ENCODE data around the gene CFAP54. TPM values are rescaled to one million over a fixed set of nuclear protein-coding genes. Genes with fewer than 3 reads are reported as not detected.

CFAP54 gene
- polyA plus RNA-seq, 3 donors, result not detected

DNA sequence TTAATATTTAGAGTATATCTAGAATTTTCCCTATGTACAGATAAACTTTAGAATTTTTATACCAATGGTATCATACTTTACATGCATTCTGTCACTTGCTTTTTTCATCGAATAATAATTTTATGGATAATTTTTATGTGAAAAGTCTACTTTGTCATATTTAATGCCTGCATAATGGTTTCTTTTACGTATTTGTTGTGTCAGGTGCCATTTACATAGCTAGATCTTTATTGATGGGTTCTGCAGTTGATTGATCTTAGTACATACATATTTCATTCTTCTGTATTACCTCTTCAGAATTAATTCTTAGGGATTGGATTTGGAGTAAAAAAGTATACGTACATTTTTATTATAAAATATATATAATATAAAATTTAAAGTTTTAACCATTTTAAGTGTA, 340.0 kb downstream of the CFAP54 start:
- TF ChIP-seq, protein P1, sequence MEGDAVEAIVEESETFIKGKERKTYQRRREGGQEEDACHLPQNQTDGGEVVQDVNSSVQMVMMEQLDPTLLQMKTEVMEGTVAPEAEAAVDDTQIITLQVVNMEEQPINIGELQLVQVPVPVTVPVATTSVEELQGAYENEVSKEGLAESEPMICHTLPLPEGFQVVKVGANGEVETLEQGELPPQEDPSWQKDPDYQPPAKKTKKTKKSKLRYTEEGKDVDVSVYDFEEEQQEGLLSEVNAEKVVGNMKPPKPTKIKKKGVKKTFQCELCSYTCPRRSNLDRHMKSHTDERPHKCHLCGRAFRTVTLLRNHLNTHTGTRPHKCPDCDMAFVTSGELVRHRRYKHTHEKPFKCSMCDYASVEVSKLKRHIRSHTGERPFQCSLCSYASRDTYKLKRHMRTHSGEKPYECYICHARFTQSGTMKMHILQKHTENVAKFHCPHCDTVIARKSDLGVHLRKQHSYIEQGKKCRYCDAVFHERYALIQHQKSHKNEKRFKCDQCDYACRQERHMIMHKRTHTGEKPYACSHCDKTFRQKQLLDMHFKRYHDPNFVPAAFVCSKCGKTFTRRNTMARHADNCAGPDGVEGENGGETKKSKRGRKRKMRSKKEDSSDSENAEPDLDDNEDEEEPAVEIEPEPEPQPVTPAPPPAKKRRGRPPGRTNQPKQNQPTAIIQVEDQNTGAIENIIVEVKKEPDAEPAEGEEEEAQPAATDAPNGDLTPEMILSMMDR (IDR thresholded peaks at IDR 0.05), result no peak
- no peak overlapping the region for H3K27ac ChIP-seq (ENCODE audit: low read depth in 1 of 2, low read length in 2 of 2)
- no peaks in the 10 kb centered on the region for H4K20me1 ChIP-seq (ENCODE audit: insufficient read depth, low read length)
- no peaks in the 10 kb centered on the region for H3K4me1 ChIP-seq (ENCODE audit: control insufficient read depth in 1 of 2, insufficient read depth in 2 of 2, low read length in 2 of 2)
- Mint-ChIP-seq H3K27ac (no peak overlapping the region), H3K27me3 (ENCODE audit: low read depth in 3 of 3) (peaks cover 0 to 2% (median 0%) of the 10 kb centered on the region in 3 donors), H3K4me1 (no peaks in the 10 kb centered on the region), H3K4me3 (no peak overlapping the region), H3K9me3 (peaks cover 0 to 3% (median 0%) of the 10 kb centered on the region in 7 donors), H3K36me3 (no peaks in the 10 kb centered on the region)
- H3K4me2 ChIP-seq (replicated peaks; ENCODE audit: extremely low read depth, low read length, poor library complexity, severe bottlenecking), result no peak overlapping the region
- no peak overlapping the region for H2AFZ ChIP-seq (ENCODE audit: insufficient read depth, low read depth, low read length, poor library complexity, severe bottlenecking)
- intact Hi-C loops (cut with micrococcal nuclease), result no loop called here
- no peaks in the 10 kb centered on the region for H3K36me3 ChIP-seq (replicated peaks in 1 of 2; ENCODE audit: control insufficient read depth in 1 of 2, insufficient read depth in 2 of 2, low read length in 2 of 2)
- H3K9ac ChIP-seq (ENCODE audit: insufficient read depth, low read length, poor library complexity, severe bottlenecking), result no peak overlapping the region
- no peaks in the 10 kb centered on the region for H3K27me3 ChIP-seq (ENCODE audit: control insufficient read depth in 2 of 2, insufficient read depth in 2 of 2, low read length in 2 of 2)
- peaks cover 0 to 2% of the 10 kb centered on the region in 2 donors for H3K9me3 ChIP-seq (replicated peaks in 1 of 2; ENCODE audit: control insufficient read depth in 1 of 2, insufficient read depth in 1 of 2, low read length in 2 of 2)
- no CpG with 5 or more reads among the region's 3 CpGs for WGBS (ENCODE audit: insufficient coverage)
- no peaks in the 10 kb centered on the region for H3K79me2 ChIP-seq (ENCODE audit: insufficient read depth, low read length)
- DNase-seq, result no peak
- H3K4me3 ChIP-seq (replicated peaks in 1 of 3; ENCODE audit: low read depth in 2 of 3, low read length in 3 of 3), result no peak overlapping the region

DNA sequence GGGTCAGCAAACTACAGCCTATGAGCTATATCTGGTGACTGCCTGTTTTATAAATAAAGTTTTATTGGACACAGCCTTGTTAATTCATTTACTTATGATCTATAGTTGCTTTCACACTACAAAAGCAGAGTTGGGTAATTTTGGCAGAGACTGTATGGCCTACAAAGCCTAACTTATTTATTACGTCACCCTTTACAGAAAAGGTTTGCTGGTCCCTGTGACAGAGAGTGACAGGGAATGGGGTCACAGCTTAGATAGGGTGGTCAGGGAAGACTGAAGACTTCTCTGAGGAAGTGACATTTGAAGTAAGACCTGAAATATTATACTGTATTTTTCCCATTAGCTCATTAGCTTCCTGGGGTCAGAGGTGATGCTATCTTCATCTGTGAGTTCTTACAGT, 342.0 kb downstream of the CFAP54 start:
- intact Hi-C loops (cut with micrococcal nuclease), result no loop called here
- no peaks in the 10 kb centered on the region for H3K36me3 ChIP-seq (replicated peaks in 1 of 2; ENCODE audit: control insufficient read depth in 1 of 2, insufficient read depth in 2 of 2, low read length in 2 of 2)
- no peaks in the 10 kb centered on the region for H3K27me3 ChIP-seq (ENCODE audit: control insufficient read depth in 2 of 2, insufficient read depth in 2 of 2, low read length in 2 of 2)
- H3K27ac ChIP-seq (ENCODE audit: low read depth in 1 of 2, low read length in 2 of 2), result no peak overlapping the region
- H3K4me1 Mint-ChIP-seq, result no peaks in the 10 kb centered on the region
- no peak overlapping the region for H3K4me3 Mint-ChIP-seq
- H3K27me3 Mint-ChIP-seq (ENCODE audit: low read depth in 3 of 3), result peaks cover 0 to 3% (median 0%) of the 10 kb centered on the region in 3 donors
- H3K4me2 ChIP-seq (replicated peaks; ENCODE audit: extremely low read depth, low read length, poor library complexity, severe bottlenecking), result no peak overlapping the region
- WGBS (ENCODE audit: insufficient coverage), result no CpG with 5 or more reads among the region's 1 CpG
- no peak overlapping the region for H3K9ac ChIP-seq (ENCODE audit: insufficient read depth, low read length, poor library complexity, severe bottlenecking)
- H3K4me1 ChIP-seq (ENCODE audit: control insufficient read depth in 1 of 2, insufficient read depth in 2 of 2, low read length in 2 of 2), result no peaks in the 10 kb centered on the region
- no peaks in the 10 kb centered on the region for H3K36me3 Mint-ChIP-seq
- H2AFZ ChIP-seq (ENCODE audit: insufficient read depth, low read depth, low read length, poor library complexity, severe bottlenecking), result no peak overlapping the region
- no peaks in the 10 kb centered on the region for H4K20me1 ChIP-seq (ENCODE audit: insufficient read depth, low read length)
- no peak for DNase-seq
- no peak overlapping the region for H3K4me3 ChIP-seq (replicated peaks in 1 of 3; ENCODE audit: low read depth in 2 of 3, low read length in 3 of 3)
- peaks cover 0 to 6% (median 2%) of the 10 kb centered on the region in 7 donors for H3K9me3 Mint-ChIP-seq
- H3K79me2 ChIP-seq (ENCODE audit: insufficient read depth, low read length), result no peaks in the 10 kb centered on the region
- H3K9me3 ChIP-seq (replicated peaks in 1 of 2; ENCODE audit: control insufficient read depth in 1 of 2, insufficient read depth in 1 of 2, low read length in 2 of 2), result peaks cover 0 to 5% of the 10 kb centered on the region in 2 donors
- TF ChIP-seq, protein P1 (IDR thresholded peaks at IDR 0.05), result no peak
- no peak overlapping the region for H3K27ac Mint-ChIP-seq

Measured in CD14-positive monocyte (primary cell).